ENCODE measurements around the gene LRP6.

Gene LRP6

GRCh38 chr12:12121061-12121460 is 145.8 kb downstream of the LRP6 start:
- DNase-seq (ENCODE audit: low read depth in 2 of 2): no peak

GRCh38 chr12:12116677-12117076 is 150.2 kb downstream of the LRP6 start:
- no peak for DNase-seq (ENCODE audit: low read depth in 2 of 2)

- DNase-seq (ENCODE audit: low read depth in 2 of 2): no peak
Observed at GRCh38 chr12:12115514-12115913, 151.3 kb downstream of the LRP6 start.

- peak in 1 of 2 experiments; percentile 14 for DNase-seq (ENCODE audit: low read depth in 2 of 2)
Observed at GRCh38 chr12:12110923-12111555, 155.8 kb downstream of the LRP6 start.

GRCh38 chr12:12108441-12109058 is 158.3 kb downstream of the LRP6 start:
- DNase-seq (ENCODE audit: low read depth in 2 of 2): no peak

GRCh38 chr12:12107678-12108077 is 159.2 kb downstream of the LRP6 start:
- DNase-seq (ENCODE audit: low read depth in 2 of 2): no peak

- no peak for DNase-seq (ENCODE audit: low read depth in 2 of 2)
Observed at GRCh38 chr12:12099102-12099501, 167.7 kb downstream of the LRP6 start.

- no peak for DNase-seq (ENCODE audit: low read depth in 2 of 2)
Observed at GRCh38 chr12:12098691-12099015, 168.2 kb downstream of the LRP6 start.

GRCh38 chr12:12097891-12098690 is 168.8 kb downstream of the LRP6 start:
- DNase-seq (ENCODE audit: low read depth in 2 of 2): no peak

GRCh38 chr12:12095021-12095420 is 171.8 kb downstream of the LRP6 start:
- DNase-seq (ENCODE audit: low read depth in 2 of 2): no peak

- no peak for DNase-seq (ENCODE audit: low read depth in 2 of 2)
Observed at GRCh38 chr12:12094481-12094880, 172.4 kb downstream of the LRP6 start.

GRCh38 chr12:12091977-12092663 is 174.7 kb downstream of the LRP6 start:
- DNase-seq (ENCODE audit: low read depth in 2 of 2): no peak

- no peak for DNase-seq (ENCODE audit: low read depth in 2 of 2)
Observed at GRCh38 chr12:12091071-12091470, 175.8 kb downstream of the LRP6 start.

GRCh38 chr12:12088761-12089160 is 178.1 kb downstream of the LRP6 start:
- DNase-seq (ENCODE audit: low read depth in 2 of 2): no peak

- no peak for DNase-seq (ENCODE audit: low read depth in 2 of 2)
Observed at GRCh38 chr12:12088147-12088546, 178.7 kb downstream of the LRP6 start.

GRCh38 chr12:12087693-12088034 is 179.2 kb downstream of the LRP6 start:
- DNase-seq (ENCODE audit: low read depth in 2 of 2): no peak

- DNase-seq (ENCODE audit: low read depth in 2 of 2): no peak
Observed at GRCh38 chr12:12086973-12087692, 179.7 kb downstream of the LRP6 start.

GRCh38 chr12:12086362-12086761 is 180.5 kb downstream of the LRP6 start:
- no peak for DNase-seq (ENCODE audit: low read depth in 2 of 2)

- DNase-seq (ENCODE audit: low read depth in 2 of 2): no peak
Observed at GRCh38 chr12:12083688-12084087, 183.2 kb downstream of the LRP6 start.

GRCh38 chr12:12081836-12082497 is 184.9 kb downstream of the LRP6 start:
- DNase-seq (ENCODE audit: low read depth in 2 of 2): no peak

- no peak for DNase-seq (ENCODE audit: low read depth in 2 of 2)
Observed at GRCh38 chr12:12079291-12079690, 187.6 kb downstream of the LRP6 start.
